ENCODE measurements around the gene PRKCZ.

Gene PRKCZ

DNA sequence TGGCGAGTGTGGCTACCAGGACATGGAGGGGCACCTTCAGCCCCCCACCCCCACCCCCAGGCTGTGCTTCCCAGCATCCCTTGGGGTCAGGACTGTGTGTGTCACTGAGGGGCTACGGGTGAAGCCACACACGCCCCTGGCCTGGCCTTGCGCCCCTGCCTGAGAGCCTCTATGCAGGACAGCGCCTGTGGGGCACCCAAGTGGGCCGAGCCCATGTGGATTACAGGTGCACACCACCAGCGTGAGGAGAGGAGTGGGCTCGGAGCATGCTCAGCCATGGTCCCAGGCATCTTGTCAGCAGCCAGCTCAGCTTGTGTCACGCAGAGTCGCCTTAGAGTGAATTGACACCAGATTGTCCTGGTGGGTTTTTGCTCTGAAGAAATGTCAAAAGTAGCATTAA, 116.5 kb downstream of the PRKCZ start:
- DNase-seq: no peak

GRCh38 chr1:2168090-2168489, 117.9 kb downstream of the PRKCZ start:
- no peak for DNase-seq

DNA sequence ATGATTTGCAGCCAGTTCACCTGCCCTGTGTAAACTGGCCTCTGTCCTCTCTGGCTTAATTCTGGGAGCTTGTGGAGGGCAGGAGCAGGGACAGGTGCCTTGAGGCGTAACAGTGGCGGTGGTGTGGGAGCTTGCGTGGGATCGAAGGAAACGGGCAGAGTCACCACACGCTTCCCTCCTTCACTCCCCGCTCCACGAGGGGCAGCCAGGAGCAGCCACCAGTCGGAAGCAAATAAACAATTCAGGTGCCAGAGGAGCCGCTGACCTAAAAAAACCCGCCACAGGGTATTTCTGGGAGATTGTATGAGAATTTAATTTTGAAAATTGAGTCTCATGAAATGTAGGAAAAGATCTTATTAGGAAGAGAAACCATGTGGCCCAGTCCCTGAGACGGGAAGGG, 118.3 kb downstream of the PRKCZ start:
- DNase-seq: no peak

DNA sequence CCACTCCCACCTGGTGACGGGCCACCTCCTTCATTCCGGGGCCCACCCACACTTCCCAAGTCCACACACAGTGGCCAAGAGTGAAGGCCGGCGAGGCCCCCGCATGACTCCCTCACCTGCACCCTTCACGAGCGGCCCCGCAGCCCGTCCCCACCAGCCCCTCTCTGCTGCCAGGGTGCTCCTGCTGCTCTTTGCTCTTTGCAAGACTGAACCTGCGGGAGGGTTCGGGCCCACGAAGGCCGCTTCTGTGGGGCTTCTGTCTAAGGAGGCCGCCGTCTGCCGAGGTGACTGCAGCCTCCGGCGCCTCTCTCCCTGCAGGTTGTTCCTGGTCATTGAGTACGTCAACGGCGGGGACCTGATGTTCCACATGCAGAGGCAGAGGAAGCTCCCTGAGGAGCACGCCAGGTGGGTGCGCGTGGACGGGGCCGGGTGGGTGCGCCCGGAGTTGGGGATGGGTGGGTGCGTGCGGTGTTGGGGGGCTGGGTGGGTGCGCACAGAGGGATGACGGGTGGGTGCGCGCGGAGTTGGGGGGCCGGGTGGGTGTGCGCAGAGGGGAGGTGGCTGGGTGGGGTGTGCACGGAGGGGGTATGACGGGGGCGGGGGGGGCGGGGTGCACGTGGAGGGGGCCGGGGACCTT, 119.1 kb downstream of the PRKCZ start:
- DNase-seq: no peak

DNA sequence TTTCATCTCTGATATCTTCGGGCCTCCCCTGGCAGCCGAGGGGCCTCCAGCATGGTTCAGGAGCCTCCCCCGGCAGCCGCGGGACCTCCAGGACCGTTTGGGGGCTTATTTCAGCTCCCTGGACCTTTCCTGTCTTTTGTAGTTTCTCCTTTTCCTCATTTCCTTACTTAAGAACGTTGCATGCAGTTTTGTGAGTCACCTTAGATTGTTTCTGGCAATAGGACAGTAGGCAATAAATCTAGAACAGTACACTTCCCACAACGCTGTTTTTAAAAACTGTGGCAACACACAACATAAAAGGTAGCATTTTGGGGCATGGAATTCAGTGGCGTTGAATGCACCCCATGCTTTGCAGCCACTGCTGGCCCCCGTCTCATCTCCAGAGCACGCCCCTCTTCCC, 120.0 kb downstream of the PRKCZ start:
- no peak for DNase-seq

DNA sequence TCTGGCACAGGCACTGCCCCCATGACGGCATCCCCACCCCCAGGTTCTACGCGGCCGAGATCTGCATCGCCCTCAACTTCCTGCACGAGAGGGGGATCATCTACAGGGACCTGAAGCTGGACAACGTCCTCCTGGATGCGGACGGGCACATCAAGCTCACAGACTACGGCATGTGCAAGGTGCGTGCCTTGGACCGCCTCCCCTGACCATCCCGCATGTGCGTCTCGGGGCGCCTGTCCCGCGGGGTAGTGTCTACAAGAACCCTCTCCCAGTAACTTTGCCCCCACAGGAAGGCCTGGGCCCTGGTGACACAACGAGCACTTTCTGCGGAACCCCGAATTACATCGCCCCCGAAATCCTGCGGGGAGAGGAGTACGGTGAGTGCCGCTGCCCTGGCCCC, 121.8 kb downstream of the PRKCZ start:
- DNase-seq: no peak

DNA sequence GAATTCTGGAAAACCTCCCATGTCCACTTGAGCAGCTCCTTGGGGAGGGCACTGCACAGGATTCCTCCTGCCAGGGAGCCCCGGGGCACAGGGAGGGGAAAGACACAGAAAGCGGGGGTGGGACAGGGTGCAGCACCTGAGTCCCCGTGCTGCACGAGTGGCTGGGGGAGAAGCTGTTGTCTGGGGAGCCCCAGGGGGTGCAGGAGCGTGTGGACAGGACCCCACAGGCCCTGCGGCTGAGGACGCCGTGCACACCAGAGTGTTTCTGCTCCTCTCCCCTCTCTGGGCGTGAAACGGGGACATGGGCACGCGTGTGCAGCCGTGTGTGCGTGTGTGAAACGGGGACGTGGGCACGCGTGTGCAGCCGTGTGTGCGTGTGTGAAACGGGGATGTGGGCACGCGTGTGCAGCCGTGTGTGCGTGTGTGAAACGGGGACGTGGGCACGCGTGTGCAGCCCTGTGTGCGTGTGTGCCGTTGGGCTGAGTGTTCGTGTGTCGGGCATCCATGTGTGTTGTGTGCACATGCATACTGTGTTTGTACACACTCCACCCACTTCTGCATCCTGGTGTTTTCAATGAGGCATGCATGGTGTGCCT, 122.4 kb downstream of the PRKCZ start:
- DNase-seq: no peak

DNA sequence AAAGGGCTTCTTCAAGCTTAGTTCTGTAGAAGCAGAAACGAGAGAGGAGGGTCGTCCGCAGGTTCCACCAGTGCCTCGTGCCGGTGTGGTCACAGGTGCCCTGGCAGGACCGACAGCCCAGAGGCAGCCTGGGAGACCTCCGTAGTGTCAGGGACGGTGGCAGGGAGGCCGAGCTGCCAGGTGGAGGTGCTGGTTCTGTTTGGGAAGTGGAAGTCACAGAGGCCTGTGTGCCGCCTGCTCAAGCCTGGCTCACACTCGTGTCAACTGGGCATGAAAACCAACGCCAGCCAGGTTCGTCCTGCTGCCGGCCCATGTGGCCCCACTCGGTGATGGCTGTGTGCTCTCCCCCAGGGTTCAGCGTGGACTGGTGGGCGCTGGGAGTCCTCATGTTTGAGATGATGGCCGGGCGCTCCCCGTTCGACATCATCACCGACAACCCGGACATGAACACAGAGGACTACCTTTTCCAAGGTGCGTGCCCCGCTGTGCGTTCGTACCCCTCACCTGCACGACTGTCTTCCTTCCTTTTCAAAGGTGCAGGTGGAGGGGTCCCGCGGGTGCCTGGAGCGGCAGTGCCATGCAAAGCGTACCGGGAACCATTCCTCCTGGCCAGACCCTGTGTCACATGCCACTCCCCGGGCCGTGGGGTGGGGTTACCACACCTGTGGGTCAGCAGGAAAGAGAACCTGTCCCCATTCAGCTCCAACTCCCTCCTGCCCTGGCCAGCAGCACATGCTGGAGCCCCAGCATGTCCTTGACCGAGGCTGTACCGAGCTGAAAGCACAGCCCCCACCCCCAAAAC, 123.5 kb downstream of the PRKCZ start:
- DNase-seq: no peak

DNA sequence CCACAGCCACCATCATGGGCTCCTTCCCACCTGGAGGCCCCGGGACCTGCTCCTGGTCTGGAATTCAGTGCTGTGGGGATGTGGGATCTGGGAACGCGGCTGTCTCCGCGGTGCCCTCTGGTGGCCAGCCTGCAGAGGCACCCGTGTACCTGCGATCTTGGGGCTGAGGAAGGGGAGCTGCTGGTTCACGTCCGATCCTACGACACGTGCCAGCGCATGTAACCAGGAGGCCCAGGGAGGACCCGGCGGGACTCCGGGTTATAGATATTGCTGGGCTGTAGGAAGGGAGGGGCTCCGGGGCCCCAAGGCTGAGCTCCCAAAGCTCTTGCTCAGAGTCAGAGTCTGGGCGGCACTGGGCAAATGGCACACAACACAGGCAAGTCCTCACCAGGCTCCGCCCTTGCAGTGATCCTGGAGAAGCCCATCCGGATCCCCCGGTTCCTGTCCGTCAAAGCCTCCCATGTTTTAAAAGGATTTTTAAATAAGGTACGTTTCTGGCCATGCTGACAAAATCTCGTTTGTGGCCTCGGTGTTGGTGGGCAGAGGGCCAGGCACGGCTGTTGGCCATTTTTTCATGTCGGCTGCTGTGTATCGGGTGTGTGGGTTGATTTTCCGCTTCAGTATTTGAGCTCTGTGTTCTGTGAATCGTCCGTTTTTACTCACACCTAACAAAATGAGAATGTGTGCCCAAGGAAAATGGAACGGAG, 124.3 kb downstream of the PRKCZ start:
- DNase-seq: peak; percentile 76

- no peak for DNase-seq
Observed at GRCh38 chr1:2175055-2175414, 124.8 kb downstream of the PRKCZ start.

GRCh38 chr1:2175681-2176454, 125.7 kb downstream of the PRKCZ start:
- DNase-seq: no peak

DNA sequence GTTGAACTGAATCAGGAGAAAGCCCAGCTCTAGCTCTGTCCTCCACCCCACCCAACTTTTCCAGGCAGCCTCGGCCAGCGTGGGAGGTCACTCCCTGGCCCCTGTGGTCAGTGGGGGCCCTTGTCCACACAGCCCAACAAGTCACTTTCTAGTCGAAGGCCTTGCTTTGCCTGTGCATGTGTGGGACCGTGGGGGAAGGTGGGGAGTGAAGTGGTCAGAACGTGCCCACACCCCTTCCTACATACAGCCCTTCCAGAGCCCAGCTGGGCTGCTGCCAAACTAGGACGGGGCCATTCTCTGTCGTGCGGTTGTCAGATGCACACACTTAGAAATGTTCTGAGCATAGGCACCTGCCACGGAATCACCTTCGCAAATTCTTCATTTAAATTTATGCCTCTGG, 126.4 kb downstream of the PRKCZ start:
- no peak for DNase-seq

DNA sequence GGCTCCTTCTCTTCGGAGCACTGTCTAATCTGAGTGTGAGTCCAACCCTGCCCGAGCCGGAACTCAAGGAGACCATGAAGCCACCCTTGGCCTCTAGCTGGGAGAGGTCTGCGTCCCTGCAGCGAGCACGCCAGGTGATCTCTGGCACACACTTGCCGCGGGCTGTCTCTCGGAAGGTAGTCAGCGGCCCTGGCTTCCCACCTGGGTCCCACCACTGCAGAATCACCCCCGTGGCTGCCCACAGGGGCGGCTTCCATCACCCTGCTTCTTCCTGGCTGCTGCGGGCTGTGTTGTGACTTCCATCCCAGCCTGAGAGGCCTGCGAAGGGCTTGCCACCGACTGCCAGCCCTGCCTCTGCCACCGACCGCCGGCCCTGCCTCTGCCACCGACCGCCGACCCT, 127.3 kb downstream of the PRKCZ start:
- DNase-seq: no peak

DNA sequence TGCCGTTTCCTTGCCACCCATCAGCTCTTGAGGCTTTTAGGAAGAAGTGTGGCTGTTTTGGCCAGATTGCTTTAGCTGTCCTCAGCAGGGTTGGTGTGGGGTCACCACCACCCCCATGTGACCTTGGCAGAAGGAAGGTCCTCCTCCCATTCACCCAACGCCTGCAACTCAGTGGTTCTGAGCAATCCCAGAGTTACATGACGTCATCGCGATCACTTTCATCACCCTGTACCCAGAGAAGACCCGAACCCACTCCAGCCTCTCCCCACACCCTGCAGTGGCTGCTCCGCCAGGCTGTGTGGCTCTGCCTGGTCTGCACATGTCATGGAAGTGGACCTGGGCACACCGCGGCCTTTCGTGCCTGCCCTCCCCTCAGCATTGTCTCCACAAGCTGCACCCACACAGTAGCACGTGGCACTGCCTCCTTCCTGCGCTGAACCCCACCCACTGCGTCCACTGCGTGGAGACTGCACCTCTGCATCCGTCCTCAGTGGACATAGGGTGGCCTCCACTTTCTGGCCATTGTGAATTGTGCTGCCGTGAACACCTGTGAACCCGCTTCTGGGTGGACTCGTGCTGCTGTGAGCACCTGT, 127.8 kb downstream of the PRKCZ start:
- no peak for DNase-seq

- DNase-seq: no peak
Observed at GRCh38 chr1:2178875-2179274, 128.7 kb downstream of the PRKCZ start.

DNA sequence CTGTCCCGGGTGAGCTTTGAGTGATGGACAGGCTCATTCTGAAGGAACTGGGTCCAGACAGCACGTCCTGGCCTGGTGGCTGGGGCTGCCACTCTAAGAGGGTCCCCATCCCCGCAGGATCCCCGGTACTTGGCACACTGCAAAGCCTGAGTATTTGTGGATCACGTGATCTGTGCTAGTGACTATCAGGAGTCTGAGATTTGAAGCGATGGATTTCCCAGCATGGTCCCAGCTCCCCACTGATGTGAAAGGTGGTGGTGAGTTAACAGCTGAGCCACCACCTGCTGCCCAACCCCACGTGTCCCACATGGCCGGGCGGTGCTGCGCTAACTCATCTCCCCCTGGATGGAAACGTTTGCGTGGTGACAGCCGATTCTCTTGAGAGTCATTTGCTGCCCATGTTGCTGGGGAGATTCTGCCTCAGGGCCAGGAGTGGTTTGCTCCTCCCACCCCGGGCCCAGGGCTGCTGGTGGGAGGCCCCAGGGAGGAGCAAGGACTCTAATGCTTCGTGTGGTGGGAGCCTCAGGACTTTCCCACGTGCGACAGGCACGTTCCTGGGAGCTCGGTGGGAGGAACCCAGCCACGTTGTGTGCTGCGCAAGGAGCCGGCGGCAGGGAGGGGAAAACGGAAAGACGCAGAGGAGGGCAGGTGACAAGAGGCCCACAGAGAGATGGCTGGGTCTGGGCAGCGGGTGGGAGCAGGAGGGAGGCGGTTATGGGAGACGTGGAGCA, 129.2 kb downstream of the PRKCZ start:
- no peak for DNase-seq

GRCh38 chr1:2180297-2181245, 130.4 kb downstream of the PRKCZ start:
- no peak for DNase-seq

DNA sequence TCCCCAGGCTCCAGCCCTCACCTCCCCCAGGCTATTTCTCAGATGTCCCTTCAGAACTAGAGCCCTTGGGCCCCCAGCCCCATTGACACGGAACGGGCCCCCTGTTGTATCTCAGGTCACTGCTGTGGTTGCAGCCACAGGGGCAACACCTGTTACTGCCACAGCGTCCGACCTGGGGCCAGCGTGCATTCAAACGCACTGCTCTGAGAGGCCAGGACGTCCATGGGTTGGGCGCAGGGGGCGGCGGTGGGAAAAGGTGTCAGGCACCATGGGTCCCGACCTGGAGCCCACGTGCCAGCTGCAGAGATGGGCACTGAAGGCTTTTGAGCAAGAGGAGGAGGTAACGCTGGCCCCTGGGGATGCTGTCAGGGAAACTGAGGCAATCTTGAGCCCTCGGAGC, 131.1 kb downstream of the PRKCZ start:
- DNase-seq: no peak

GRCh38 chr1:2181752-2182151, 131.5 kb downstream of the PRKCZ start:
- no peak for DNase-seq

DNA sequence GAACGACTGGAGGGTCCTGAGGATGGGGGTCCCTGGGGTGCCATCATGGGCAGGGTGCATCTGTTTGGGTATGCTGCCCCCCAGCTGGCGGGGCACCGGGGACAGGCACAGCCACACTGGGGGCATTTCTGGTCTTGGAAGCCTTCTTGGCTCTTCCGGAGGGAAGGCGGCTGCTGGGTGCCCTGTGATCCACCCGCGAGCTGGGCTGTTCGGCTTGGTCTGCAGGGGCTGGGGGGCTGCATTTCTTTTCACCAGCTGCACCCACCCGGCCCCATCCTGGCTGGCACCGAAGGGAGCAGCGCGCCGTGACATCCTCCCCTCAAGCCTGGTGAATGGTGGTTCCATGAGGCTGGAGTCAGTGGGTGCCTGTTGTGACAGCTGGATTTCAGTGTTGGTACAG, 132.2 kb downstream of the PRKCZ start:
- no peak for DNase-seq

DNA sequence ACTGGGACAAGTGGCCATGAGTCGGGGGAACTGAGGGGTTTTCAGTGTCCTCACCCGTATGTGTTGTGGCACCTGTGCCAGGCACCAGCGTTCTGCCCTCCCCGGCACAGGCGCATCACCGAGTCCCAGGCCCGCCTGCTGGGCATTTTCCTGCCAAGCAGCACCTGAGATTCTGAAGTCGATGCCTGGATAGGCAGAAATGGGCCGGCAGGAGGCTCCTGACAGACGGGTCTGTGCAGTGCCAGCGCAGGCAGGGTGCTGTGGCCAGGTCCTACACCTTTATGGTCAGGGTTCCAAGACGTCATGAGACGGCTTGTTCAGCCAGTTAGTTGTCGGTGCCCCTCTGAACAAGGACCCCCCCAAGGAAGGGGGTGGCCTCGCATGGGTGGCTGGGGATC, 133.7 kb downstream of the PRKCZ start:
- no peak for DNase-seq

All from DMS53 (cell line).